Skeletal muscle tissue (tissue), 5 donors: ENCODE results near the gene OR5W2. TPM values are rescaled to one million over a fixed set of nuclear protein-coding genes. Genes with fewer than 3 reads are reported as not detected.
"Not testable (repeated sequence)": the region's sequence is repeated elsewhere in the genome, so short reads cannot be mapped to it uniquely, and the experiment has no call there.

Source experiments
- H3K27ac ChIP-seq: one replicate; pipeline ENCODE4 v1.7.0; 2013; ENCODE audit warnings: mild to moderate bottlenecking, low read depth, low read length, inconsistent platforms
- H3K27me3 ChIP-seq, 3 donors: one replicate each; pipeline ENCODE4 v1.7.0; 2013; ENCODE audit warnings: low read length in 3 of 3; ENCODE audit not compliant: control insufficient read depth in 3 of 3, insufficient read depth in 3 of 3
- H3K36me3 ChIP-seq, 3 donors: one replicate each; pipeline ENCODE4 v1.7.0; 2013; ENCODE audit warnings: low read length in 3 of 3; ENCODE audit not compliant: control insufficient read depth in 3 of 3, insufficient read depth in 3 of 3
- H3K4me1 ChIP-seq, 3 donors: one replicate each; pipeline ENCODE4 v1.7.0; 2013; ENCODE audit warnings: low read length in 3 of 3, mild to moderate bottlenecking in 3 of 3; ENCODE audit not compliant: control insufficient read depth in 3 of 3, insufficient read depth in 3 of 3
- H3K4me3 ChIP-seq, 3 donors: one replicate each; pipeline ENCODE4 v1.7.0; 2013; ENCODE audit warnings: low read length in 3 of 3
- H3K9ac ChIP-seq, 3 donors: one replicate each; pipeline ENCODE4 v1.7.0; 2013; ENCODE audit warnings: low read length in 3 of 3, mild to moderate bottlenecking in 3 of 3, moderate library complexity in 2 of 3, low read depth in 1 of 3
- H3K9me3 ChIP-seq, 3 donors: one replicate each; pipeline ENCODE4 v1.7.0; 2013; ENCODE audit warnings: low read length in 3 of 3; ENCODE audit not compliant: control insufficient read depth in 3 of 3
- small RNA-seq: library from RNA; depleted of rRNA; stranded (forward); fragments of <200 nt; gene quantifications from one replicate; pipeline ENCODE3, GENCODE V24; 2014
- total RNA-seq: library from RNA; depleted of rRNA; stranded (reverse); fragments of >200 nt; gene quantifications from one replicate; pipeline ENCODE4 v1.2.3, GENCODE V29; 2014
- donor health status: Osteomylitis.

OR5W2 gene
- total RNA-seq, 1 donor from 2014 or later: not detected

DNA sequence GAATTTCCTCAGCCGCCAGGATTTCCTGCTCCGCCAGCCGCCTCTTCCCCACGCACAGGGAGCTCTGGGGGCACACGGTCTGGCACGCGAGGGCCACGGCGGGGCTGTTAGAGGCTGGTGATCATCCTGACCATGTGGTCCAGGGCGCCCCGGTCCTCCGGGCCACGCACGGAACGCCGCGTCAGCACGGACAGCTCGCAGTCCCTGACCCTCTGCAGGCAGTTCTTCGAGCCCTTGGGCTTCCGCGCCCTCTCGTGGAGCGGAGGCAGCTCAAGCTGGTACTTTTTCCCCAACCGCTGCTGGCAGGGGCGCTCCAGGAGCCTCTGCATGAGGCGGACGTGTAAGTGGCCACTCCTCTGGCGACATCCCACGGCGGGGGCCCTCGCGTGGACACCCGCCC lies 41.2 kb downstream of the OR5W2 start:
- not testable (repeated sequence) for H3K4me3 ChIP-seq, H3K27ac ChIP-seq, H3K4me1 ChIP-seq, H3K9ac ChIP-seq, H3K9me3 ChIP-seq, H3K27me3 ChIP-seq, H3K36me3 ChIP-seq

DNA sequence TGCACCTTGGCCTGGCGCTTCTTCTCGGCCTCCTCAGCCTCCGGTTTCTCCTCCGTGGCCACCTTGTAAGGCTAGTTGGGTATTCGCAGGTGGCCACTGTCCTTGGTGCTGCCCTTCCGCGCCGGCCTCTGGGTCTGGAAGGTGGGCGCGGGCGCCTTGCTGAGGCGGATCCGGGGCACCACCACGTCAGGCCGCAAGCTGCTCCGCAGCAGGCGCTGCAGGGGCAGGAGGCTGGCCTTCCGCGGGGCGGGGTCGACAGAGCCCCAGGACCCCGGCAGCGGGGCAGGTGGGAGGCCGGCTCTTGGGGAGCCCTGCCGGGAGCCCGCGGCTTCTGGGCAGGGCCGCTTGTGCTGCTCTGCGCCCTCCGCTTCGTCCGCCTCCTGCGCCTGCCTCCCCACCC lies 41.7 kb downstream of the OR5W2 start:
- H3K27me3 ChIP-seq, H3K9me3 ChIP-seq, H3K27ac ChIP-seq, H3K9ac ChIP-seq, H3K4me1 ChIP-seq, H3K4me3 ChIP-seq, H3K36me3 ChIP-seq: not testable (repeated sequence)

DNA sequence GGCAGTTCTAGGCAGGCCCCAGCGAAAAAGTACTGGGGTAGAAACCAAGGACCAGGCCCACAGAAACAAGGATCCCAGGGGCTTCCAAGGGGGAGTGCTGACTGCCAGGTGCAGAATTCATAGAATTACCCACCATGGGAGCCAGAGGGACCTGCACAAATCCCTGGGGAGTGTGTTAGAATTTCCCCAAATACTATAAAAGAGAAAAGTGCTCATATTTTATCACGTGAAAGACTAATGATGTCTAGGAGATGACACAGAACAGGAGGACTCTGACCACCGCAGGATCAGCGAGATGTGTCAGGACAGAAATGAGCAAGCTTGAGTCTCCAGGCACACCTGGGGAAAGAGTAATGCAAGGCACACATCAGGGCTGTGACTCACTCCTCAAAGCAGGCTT lies 47.0 kb downstream of the OR5W2 start:
- not testable (repeated sequence) for H3K9ac ChIP-seq, H3K9me3 ChIP-seq, H3K4me3 ChIP-seq, H3K4me1 ChIP-seq, H3K36me3 ChIP-seq, H3K27ac ChIP-seq, H3K27me3 ChIP-seq

Small RNAs within 50 kb of the gene (small RNA-seq; reads per million reads assigned to genes)
- not detected for gene AC036111.3

Other genes starting within 250 kb of the OR5W2 start
- not detected for gene OR5D13, start 141.1 kb downstream of the OR5W2 start, total RNA-seq
- not detected for gene OR5D14, start 119.0 kb downstream of the OR5W2 start, total RNA-seq
- not detected for gene OR5L1, start 103.2 kb downstream of the OR5W2 start, total RNA-seq
- gene OR5D18, start 95.0 kb downstream of the OR5W2 start, total RNA-seq: not detected
- not detected for gene OR5L2, start 87.4 kb downstream of the OR5W2 start, total RNA-seq
- gene OR5D16, start 75.8 kb downstream of the OR5W2 start, total RNA-seq: not detected
- gene TRIM51, start 31.3 kb downstream of the OR5W2 start, total RNA-seq: not detected
- gene OR5I1, start 21.8 kb upstream of the OR5W2 start, total RNA-seq: not detected
- not detected for gene OR10AG1, start 55.4 kb upstream of the OR5W2 start, total RNA-seq
- gene OR5F1, start 80.0 kb upstream of the OR5W2 start, total RNA-seq: not detected
- gene OR5AS1, start 113.1 kb upstream of the OR5W2 start, total RNA-seq: not detected
- gene OR8I2, start 178.7 kb upstream of the OR5W2 start, total RNA-seq: not detected
- gene OR8H2, start 189.1 kb upstream of the OR5W2 start, total RNA-seq: not detected
- not detected for gene OR8H3, start 207.8 kb upstream of the OR5W2 start, total RNA-seq
- gene OR8J3, start 225.6 kb upstream of the OR5W2 start, total RNA-seq: not detected
- gene OR8K5, start 245.7 kb upstream of the OR5W2 start, total RNA-seq: not detected